ENCODE data around the gene LRCH4. TPM values are rescaled to one million over a fixed set of nuclear protein-coding genes. Genes with fewer than 3 reads are reported as not detected.
A peak's percentile ranks its signal among the peaks of the same experiment; 100 is the strongest.

The LRCH4 gene, protein sequence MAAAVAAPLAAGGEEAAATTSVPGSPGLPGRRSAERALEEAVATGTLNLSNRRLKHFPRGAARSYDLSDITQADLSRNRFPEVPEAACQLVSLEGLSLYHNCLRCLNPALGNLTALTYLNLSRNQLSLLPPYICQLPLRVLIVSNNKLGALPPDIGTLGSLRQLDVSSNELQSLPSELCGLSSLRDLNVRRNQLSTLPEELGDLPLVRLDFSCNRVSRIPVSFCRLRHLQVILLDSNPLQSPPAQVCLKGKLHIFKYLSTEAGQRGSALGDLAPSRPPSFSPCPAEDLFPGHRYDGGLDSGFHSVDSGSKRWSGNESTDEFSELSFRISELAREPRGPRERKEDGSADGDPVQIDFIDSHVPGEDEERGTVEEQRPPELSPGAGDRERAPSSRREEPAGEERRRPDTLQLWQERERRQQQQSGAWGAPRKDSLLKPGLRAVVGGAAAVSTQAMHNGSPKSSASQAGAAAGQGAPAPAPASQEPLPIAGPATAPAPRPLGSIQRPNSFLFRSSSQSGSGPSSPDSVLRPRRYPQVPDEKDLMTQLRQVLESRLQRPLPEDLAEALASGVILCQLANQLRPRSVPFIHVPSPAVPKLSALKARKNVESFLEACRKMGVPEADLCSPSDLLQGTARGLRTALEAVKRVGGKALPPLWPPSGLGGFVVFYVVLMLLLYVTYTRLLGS
- total RNA-seq (10 to 100 TPM; 18.5 to 46.6 (median 29.2) TPM), polyA plus RNA-seq (10 to 100 TPM; 34.1 to 42.0 TPM)
- long read RNA-seq, donor 1, partial matches to known transcripts = 1 of 5 reads
- long read RNA-seq, donor 1, other reads (novel, unspliced or antisense) = 4 of 5 reads
- long read RNA-seq, donor 2, partial matches to known transcripts = 0 of 1 reads
- long read RNA-seq, donor 2, other reads (novel, unspliced or antisense) = 1 of 1 reads
- long read RNA-seq, donor 3, partial matches to known transcripts = 4 of 12 reads
- long read RNA-seq, donor 3, other reads (novel, unspliced or antisense) = 5 of 12 reads

DNA sequence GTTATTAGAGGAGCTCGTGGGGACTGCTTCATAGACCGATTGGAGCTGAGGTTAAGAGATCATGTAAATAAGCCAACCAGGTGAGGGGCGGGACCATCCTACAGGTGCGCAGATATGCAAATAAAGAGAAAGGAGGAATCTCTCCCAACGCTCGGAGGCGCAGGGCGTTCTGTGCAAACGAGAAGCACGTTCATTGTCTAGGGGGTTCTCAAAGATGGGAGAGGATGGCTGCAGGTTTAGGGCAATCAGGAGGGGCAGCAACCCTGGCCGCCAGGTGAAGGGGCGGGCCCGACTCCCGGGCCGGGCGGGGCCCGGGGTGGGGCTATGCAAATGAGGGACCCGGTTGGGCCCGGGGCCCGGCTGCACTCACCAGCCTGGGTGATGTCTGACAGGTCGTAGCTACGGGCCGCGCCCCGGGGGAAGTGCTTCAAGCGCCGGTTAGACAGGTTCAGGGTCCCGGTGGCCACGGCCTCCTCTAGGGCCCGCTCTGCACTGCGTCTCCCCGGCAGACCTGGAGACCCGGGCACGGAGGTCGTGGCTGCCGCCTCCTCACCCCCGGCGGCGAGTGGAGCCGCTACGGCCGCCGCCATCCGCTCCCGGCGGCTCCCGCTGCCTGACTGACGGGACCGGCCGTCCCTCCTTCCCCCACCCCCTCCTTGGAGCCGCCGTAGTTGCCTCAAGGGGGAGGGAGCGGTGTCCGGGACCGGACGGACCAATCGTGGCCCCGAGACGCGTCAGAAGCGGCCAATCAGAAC, at the start of gene LRCH4:
Gene LRCH4, minus strand, starts transcription at position 619 of the 755 bp plus-strand sequence. Its CDS starts 29 bp downstream, at position 590.
- 0 to 1% (median 0%) methylated on average over 25 to 61 of the region's 61 CpGs for WGBS, 4 donors
- TF ChIP-seq POLR2A (IDR thresholded peaks at IDR 0.05) = peak; percentile 99
- TF ChIP-seq, protein P1, sequence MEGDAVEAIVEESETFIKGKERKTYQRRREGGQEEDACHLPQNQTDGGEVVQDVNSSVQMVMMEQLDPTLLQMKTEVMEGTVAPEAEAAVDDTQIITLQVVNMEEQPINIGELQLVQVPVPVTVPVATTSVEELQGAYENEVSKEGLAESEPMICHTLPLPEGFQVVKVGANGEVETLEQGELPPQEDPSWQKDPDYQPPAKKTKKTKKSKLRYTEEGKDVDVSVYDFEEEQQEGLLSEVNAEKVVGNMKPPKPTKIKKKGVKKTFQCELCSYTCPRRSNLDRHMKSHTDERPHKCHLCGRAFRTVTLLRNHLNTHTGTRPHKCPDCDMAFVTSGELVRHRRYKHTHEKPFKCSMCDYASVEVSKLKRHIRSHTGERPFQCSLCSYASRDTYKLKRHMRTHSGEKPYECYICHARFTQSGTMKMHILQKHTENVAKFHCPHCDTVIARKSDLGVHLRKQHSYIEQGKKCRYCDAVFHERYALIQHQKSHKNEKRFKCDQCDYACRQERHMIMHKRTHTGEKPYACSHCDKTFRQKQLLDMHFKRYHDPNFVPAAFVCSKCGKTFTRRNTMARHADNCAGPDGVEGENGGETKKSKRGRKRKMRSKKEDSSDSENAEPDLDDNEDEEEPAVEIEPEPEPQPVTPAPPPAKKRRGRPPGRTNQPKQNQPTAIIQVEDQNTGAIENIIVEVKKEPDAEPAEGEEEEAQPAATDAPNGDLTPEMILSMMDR (IDR thresholded peaks at IDR 0.05) = no peak
- peak within 1 kb of the TSS; percentile 75 to 100 (median 96) for H3K4me3 ChIP-seq
- H3K9me3 ChIP-seq = no peaks in the 10 kb centered on the region
- H3K4me1 ChIP-seq = peaks cover 6 to 57% (median 41%) of the 10 kb centered on the region in 12 donors
- intact Hi-C loops (cut with DNase I) = loop anchor here in 5 of 10 donors (1.0 to 10.0 kb wide), 8 partner anchors 15 to 107 kb away; partner anchors contain the start of genes GNB2 (in 4 of the 5), MOSPD3 (in 2 of the 5), AGFG2 (in 1 of the 5) and GIGYF1 (in 1 of the 5)
- H3K36me3 ChIP-seq = peaks cover 0 to 26% (median 18%) of the 10 kb centered on the region in 9 donors
- ATAC-seq = peak in 2 of 4 donors; percentile 29 to 41
- DNase-seq = peak in 2 of 5 donors; percentile 49 to 70
- peak within 1 kb of the TSS; percentile 79 to 99 (median 96) for H3K27ac ChIP-seq
- no peaks in the 10 kb centered on the region for H3K27me3 ChIP-seq

DNA sequence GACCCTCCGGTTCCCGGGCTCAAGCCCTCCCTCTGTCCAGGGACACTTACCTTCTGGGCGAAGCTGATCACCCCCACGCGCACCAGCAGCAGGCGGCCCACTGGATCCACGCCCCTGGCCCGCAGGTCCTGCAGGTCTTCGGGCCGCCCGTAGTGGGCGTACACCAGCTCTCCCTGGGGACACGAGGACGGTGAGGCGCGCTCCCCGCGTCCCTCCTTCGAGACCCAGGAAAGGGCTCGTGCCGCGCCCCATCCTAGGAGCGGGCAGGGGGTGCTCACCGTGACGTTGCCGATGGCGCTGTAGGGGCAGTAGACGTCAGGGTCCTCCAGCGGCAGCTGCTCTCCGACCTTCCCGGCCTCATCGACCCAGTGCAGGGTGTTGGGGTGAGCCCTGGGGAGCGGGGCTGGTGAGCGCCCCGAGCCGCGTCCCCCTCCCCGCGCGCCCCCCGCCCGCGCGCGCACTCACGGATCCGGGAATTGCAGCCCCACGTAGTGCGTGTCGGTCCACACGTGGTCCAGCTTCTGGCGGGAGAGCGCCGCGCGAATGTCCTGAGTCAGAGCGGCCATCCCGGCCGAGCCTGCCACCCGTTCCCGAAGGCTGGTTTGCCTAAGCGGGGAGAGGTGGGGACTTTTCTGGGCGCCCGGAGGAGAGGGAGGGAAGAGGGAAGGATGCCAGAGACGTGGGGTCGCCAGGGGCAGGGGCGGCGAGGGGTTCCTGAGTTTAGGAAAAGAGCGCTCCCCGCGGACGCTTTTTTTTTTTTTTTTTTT, 47.2 kb upstream of the LRCH4 start:
- WGBS, 4 donors = 1 to 4% (median 2%) methylated on average over 23 to 72 of the region's 72 CpGs
- Histone ChIP-seq H3K4me3 (peak overlapping the region; percentile 22 to 67 (median 49)), H3K4me1 (peaks cover 0 to 13% (median 9%) of the 10 kb centered on the region in 12 donors), H3K36me3 (no peaks in the 10 kb centered on the region), H3K9me3 (no peaks in the 10 kb centered on the region), H3K27ac (no peak overlapping the region), H3K27me3 (peaks cover 4 to 17% (median 12%) of the 10 kb centered on the region in 9 donors)
- TF ChIP-seq POLR2A (IDR thresholded peaks at IDR 0.05) = no peak
- TF ChIP-seq, protein P1 (IDR thresholded peaks at IDR 0.05) = peak in 6 of 12 donors; percentile 6 to 43 (median 26)
- intact Hi-C loops (cut with DNase I) = no loop called here
- peak in 3 of 4 donors; percentile 53 to 70 (median 60) for ATAC-seq
- peak; percentile 27 to 72 (median 39) for DNase-seq

DNA sequence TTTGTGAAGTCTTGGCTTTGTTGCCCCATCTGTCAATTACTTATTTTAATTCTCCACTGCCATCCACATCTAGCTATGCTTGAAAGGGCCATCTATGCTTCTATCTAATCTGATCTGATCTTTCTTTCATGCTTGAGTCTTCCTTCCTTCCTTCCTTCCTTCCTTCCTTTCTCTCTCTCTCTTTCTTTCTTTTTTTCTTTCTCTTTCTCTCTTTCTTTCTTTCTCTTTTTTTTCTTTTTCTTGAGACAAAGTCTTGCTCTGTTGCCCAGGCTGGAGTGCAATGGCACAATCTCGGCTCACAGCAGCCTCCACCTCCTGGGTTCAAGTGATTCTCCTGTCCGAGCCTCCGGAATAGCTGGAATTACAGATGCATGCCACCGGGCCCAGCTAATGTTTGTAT, 44.1 kb upstream of the LRCH4 start:
- H3K36me3 ChIP-seq = no peaks in the 10 kb centered on the region
- H3K4me3 ChIP-seq = no peak overlapping the region
- peaks cover 0 to 24% (median 14%) of the 10 kb centered on the region in 12 donors for H3K4me1 ChIP-seq
- DNase-seq (no peak), ATAC-seq (no peak)
- 90 to 91% (median 91%) methylated on average over 4 of the region's 4 CpGs for WGBS, 4 donors
- TF ChIP-seq, protein P1 (IDR thresholded peaks at IDR 0.05) = no peak
- no peak for TF ChIP-seq POLR2A (IDR thresholded peaks at IDR 0.05)
- intact Hi-C loops (cut with DNase I) = no loop called here
- H3K9me3 ChIP-seq = no peaks in the 10 kb centered on the region
- peaks cover 4 to 17% (median 12%) of the 10 kb centered on the region in 9 donors for H3K27me3 ChIP-seq
- no peak overlapping the region for H3K27ac ChIP-seq

All from heart left ventricle (tissue), 16 donors.